CD14-positive monocyte (primary cell): ENCODE measurements around the gene JADE1. TPM values are rescaled to one million over a fixed set of nuclear protein-coding genes. Genes with fewer than 3 reads are reported as not detected.

Source experiments
- DNase-seq, 3 donors: peaks; one replicate each; pipeline ENCODE4 v3.0.0-alpha.2; 2011 to 2022
- H2AFZ ChIP-seq: 2 replicates; pipeline ENCODE4 v1.6.0; 2012; ENCODE audit warnings: mild to moderate bottlenecking, low read depth, low read length, inconsistent platforms; ENCODE audit not compliant: insufficient read depth, poor library complexity, severe bottlenecking
- H3K27ac ChIP-seq, 2 donors: 1 replicate in 1 of 2; 2 replicates in 1 of 2; pipeline ENCODE4 v1.5.1; 2012 to 2013; ENCODE audit warnings: low read length in 2 of 2, control low read depth in 1 of 2, inconsistent platforms in 1 of 2, low read depth in 1 of 2, mild to moderate bottlenecking in 1 of 2
- H3K27me3 ChIP-seq, 2 donors: one replicate each; pipeline versions ENCODE4 v1.6.0 to v1.6.1; 2011 to 2013; ENCODE audit warnings: low read length in 2 of 2; ENCODE audit not compliant: control insufficient read depth in 2 of 2, insufficient read depth in 2 of 2
- H3K36me3 ChIP-seq, 2 donors: replicated peaks in 1 of 2; 1 replicate in 1 of 2; 2 replicates in 1 of 2; pipeline versions ENCODE4 v1.5.1 to v1.6.1; 2012 to 2013; ENCODE audit warnings: low read length in 2 of 2, control low read depth in 1 of 2, inconsistent platforms in 1 of 2, mild to moderate bottlenecking in 1 of 2; ENCODE audit not compliant: insufficient read depth in 2 of 2, control insufficient read depth in 1 of 2
- H3K4me1 ChIP-seq, 2 donors: 1 replicate in 1 of 2; 2 replicates in 1 of 2; pipeline versions ENCODE4 v1.5.1 to v1.6.1; 2012 to 2013; ENCODE audit warnings: low read length in 2 of 2, control low read depth in 1 of 2, inconsistent platforms in 1 of 2, mild to moderate bottlenecking in 1 of 2, moderate library complexity in 1 of 2; ENCODE audit not compliant: insufficient read depth in 2 of 2, control insufficient read depth in 1 of 2
- H3K4me2 ChIP-seq: replicated peaks from 2 replicates; pipeline ENCODE3; 2012; ENCODE audit warnings: low read length, moderate library complexity, mild to moderate bottlenecking; ENCODE audit not compliant: poor library complexity, severe bottlenecking; ENCODE audit errors: extremely low read depth
- H3K4me3 ChIP-seq, 3 experiments: fragments of 200-600 bp in 1 of 3; sonication (generic) in 1 of 3; replicated peaks in 1 of 3; 1 replicate in 2 of 3; 2 replicates in 1 of 3; pipeline ENCODE4 v1.5.1; 2011 to 2013; ENCODE audit warnings: low read length in 3 of 3, mild to moderate bottlenecking in 3 of 3, control low read depth in 2 of 3, low read depth in 2 of 3, inconsistent platforms in 1 of 3, moderate library complexity in 1 of 3
- H3K79me2 ChIP-seq: 2 replicates; pipeline ENCODE4 v1.6.0; 2012; ENCODE audit warnings: mild to moderate bottlenecking, control low read depth, inconsistent platforms, low read length, moderate library complexity; ENCODE audit not compliant: insufficient read depth
- H3K9ac ChIP-seq: 2 replicates; pipeline ENCODE4 v1.6.0; 2017; ENCODE audit warnings: low read length, mild to moderate bottlenecking; ENCODE audit not compliant: insufficient read depth, poor library complexity, severe bottlenecking
- H3K9me3 ChIP-seq, 2 donors: replicated peaks in 1 of 2; 1 replicate in 1 of 2; 2 replicates in 1 of 2; pipeline versions ENCODE4 v1.5.1 to v1.6.1; 2012 to 2013; ENCODE audit warnings: low read length in 2 of 2, control low read depth in 1 of 2; ENCODE audit not compliant: control insufficient read depth in 1 of 2, insufficient read depth in 1 of 2
- H4K20me1 ChIP-seq: 2 replicates; pipeline ENCODE4 v1.6.0; 2012; ENCODE audit warnings: mild to moderate bottlenecking, low read length, control low read depth, moderate library complexity; ENCODE audit not compliant: insufficient read depth
- H3K27ac Mint-ChIP-seq, 7 donors: one replicate each; pipeline ENCODE4 v1.8.0; 2020; ENCODE audit warnings: mild to moderate bottlenecking in 7 of 7, mixed read lengths in 7 of 7, moderate library complexity in 6 of 7, inconsistent platforms in 2 of 7
- H3K27me3 Mint-ChIP-seq, 3 donors: one replicate each; pipeline ENCODE4 v1.8.0; 2021 to 2022; ENCODE audit warnings: low read depth in 3 of 3, mild to moderate bottlenecking in 3 of 3, mixed read lengths in 3 of 3, moderate library complexity in 3 of 3, inconsistent platforms in 1 of 3
- H3K36me3 Mint-ChIP-seq, 2 donors: one replicate each; pipeline ENCODE4 v1.8.0; 2020; ENCODE audit warnings: mixed read lengths in 2 of 2, inconsistent platforms in 1 of 2, mild to moderate bottlenecking in 1 of 2
- H3K4me1 Mint-ChIP-seq: one replicate; pipeline ENCODE4 v1.8.0; 2020; ENCODE audit warnings: mild to moderate bottlenecking, mixed read lengths
- H3K4me3 Mint-ChIP-seq, 2 donors: one replicate each; pipeline ENCODE4 v1.8.0; 2020; ENCODE audit warnings: mild to moderate bottlenecking in 2 of 2, mixed read lengths in 2 of 2, moderate library complexity in 1 of 2
- H3K9me3 Mint-ChIP-seq, 7 donors: one replicate each; pipeline ENCODE4 v1.8.0; 2020 to 2022; ENCODE audit warnings: mixed read lengths in 7 of 7, mild to moderate bottlenecking in 6 of 7, moderate library complexity in 6 of 7, inconsistent platforms in 2 of 7
- CTCF ChIP-seq: fragments of 200-600 bp; IDR thresholded peaks from one replicate; pipeline ENCODE4 v1.8.0; 2022; ENCODE audit warnings: antibody characterized with exemption, mild to moderate bottlenecking
- WGBS: methylation state at CpG from one replicate; pipeline ENCODE4 v1.1.5; 2013; ENCODE audit warnings: missing lambda C conversion rate; ENCODE audit not compliant: insufficient coverage; 5-methylcytosine and 5-hydroxymethylcytosine counted together
- intact Hi-C, 2 donors: fragments of 100-400 bp; cut with micrococcal nuclease; formaldehyde crosslinking; loops; one replicate each; pipeline versions ENCODE4 v1.15.0 to v1.15.1; 2023
- polyA plus RNA-seq, 3 donors: library from polyadenylated mRNA; depleted of rRNA in 1 of 3; unstranded in 2 of 3; stranded (reverse) in 1 of 3; fragments of 300-500 nt in 2 of 3; fragments of >200 nt in 1 of 3; fragmentation: Illumina TruSeq in 2 of 3; gene quantifications; 1 replicate in 2 of 3; 2 replicates in 1 of 3; pipeline ENCODE4 v1.2.3, GENCODE V29; 2012 to 2021

The JADE1 gene
- polyA plus RNA-seq, 3 donors = 7.3 to 12.8 (median 12.3) TPM

GRCh38 chr4:128819082-128819742, 9.7 kb downstream of the JADE1 start:
- peaks cover 0 to 6% (median 3%) of the 10 kb centered on the region in 7 donors for H3K9me3 Mint-ChIP-seq
- Histone ChIP-seq H4K20me1 (peaks cover 57% of the 10 kb centered on the region), H3K79me2 (peaks cover 100% of the 10 kb centered on the region), H3K9ac (peak overlapping the region; percentile 2), H3K4me3 (no peak overlapping the region), H3K36me3 (no peaks in the 10 kb centered on the region), H2AFZ (no peak overlapping the region), H3K4me2 (no peak overlapping the region), H3K9me3 (peaks cover 0 to 4% of the 10 kb centered on the region in 2 donors), H3K27me3 (no peaks in the 10 kb centered on the region), H3K27ac (peak overlapping the region in 1 of 2 donors; percentile 47), H3K4me1 (no peaks in the 10 kb centered on the region)
- H3K4me3 Mint-ChIP-seq = no peak overlapping the region
- H3K27ac Mint-ChIP-seq = peak overlapping the region in 6 of 7 donors; percentile 13 to 83 (median 54)
- peaks cover 0 to 3% (median 1%) of the 10 kb centered on the region in 3 donors for H3K27me3 Mint-ChIP-seq
- H3K36me3 Mint-ChIP-seq = peaks cover 6 to 19% of the 10 kb centered on the region in 2 donors
- intact Hi-C loops = loop anchor here (10.0 kb wide), 1 partner anchor 276 kb away; the partner anchor contains the start of genes C4orf33 (in 2 of the 2) and SCLT1 (in 2 of the 2)
- 67% methylated on average over 5 of the region's 6 CpGs for WGBS
- DNase-seq = no peak
- TF ChIP-seq CTCF = no peak
- peaks cover 34% of the 10 kb centered on the region for H3K4me1 Mint-ChIP-seq

- Histone ChIP-seq H3K9ac (no peak overlapping the region), H3K27me3 (no peaks in the 10 kb centered on the region), H2AFZ (no peak overlapping the region), H3K4me1 (peaks cover under 1 to 5% of the 10 kb centered on the region in 2 donors), H3K79me2 (peaks cover 100% of the 10 kb centered on the region), H3K4me2 (no peak overlapping the region), H3K9me3 (no peaks in the 10 kb centered on the region), H3K36me3 (no peaks in the 10 kb centered on the region), H3K4me3 (no peak overlapping the region), H4K20me1 (peaks cover 56% of the 10 kb centered on the region), H3K27ac (no peak overlapping the region)
- Mint-ChIP-seq H3K4me1 (peaks cover 43% of the 10 kb centered on the region), H3K36me3 (peaks cover 6 to 19% of the 10 kb centered on the region in 2 donors), H3K9me3 (no peaks in the 10 kb centered on the region), H3K27me3 (peaks cover 0 to 3% (median 1%) of the 10 kb centered on the region in 3 donors), H3K27ac (no peak overlapping the region), H3K4me3 (no peak overlapping the region)
- DNase-seq = no peak
- no peak for TF ChIP-seq CTCF
- intact Hi-C loops = no loop called here
- no CpG with 5 or more reads among the region's 3 CpGs for WGBS
These were observed 11.2 kb downstream of the JADE1 start for GRCh38 chr4:128820671-128821070.
